HL-60/S4 treated with retinoic acid at 250 ng/mL for 4 days and 3 days (cell line): Measurements from ENCODE around the gene GABRR1.
"Not testable (repeated sequence)": the region's sequence is repeated elsewhere in the genome, so short reads cannot be mapped to it uniquely, and the experiment has no call there.

Experiments
- in situ Hi-C: fragments of 300-500 bp; cut with MboI; formaldehyde crosslinking; loops from 2 replicates; pipeline ENCODE4 v1.7.0; 2022; ENCODE audit warnings: low sequenced_read_pairs

The GABRR1 gene

GRCh38 chr6:89161326-89162046 lies 55.7 kb downstream of the GABRR1 start:
- in situ Hi-C loops = no loop called here

GRCh38 chr6:89160331-89161092 lies 56.6 kb downstream of the GABRR1 start:
- in situ Hi-C loops = no loop called here

GRCh38 chr6:89154131-89154530 lies 63.0 kb downstream of the GABRR1 start:
- in situ Hi-C loops = no loop called here

- in situ Hi-C loops = no loop called here
Observed at GRCh38 chr6:89148016-89148750, 69.0 kb downstream of the GABRR1 start.

DNA sequence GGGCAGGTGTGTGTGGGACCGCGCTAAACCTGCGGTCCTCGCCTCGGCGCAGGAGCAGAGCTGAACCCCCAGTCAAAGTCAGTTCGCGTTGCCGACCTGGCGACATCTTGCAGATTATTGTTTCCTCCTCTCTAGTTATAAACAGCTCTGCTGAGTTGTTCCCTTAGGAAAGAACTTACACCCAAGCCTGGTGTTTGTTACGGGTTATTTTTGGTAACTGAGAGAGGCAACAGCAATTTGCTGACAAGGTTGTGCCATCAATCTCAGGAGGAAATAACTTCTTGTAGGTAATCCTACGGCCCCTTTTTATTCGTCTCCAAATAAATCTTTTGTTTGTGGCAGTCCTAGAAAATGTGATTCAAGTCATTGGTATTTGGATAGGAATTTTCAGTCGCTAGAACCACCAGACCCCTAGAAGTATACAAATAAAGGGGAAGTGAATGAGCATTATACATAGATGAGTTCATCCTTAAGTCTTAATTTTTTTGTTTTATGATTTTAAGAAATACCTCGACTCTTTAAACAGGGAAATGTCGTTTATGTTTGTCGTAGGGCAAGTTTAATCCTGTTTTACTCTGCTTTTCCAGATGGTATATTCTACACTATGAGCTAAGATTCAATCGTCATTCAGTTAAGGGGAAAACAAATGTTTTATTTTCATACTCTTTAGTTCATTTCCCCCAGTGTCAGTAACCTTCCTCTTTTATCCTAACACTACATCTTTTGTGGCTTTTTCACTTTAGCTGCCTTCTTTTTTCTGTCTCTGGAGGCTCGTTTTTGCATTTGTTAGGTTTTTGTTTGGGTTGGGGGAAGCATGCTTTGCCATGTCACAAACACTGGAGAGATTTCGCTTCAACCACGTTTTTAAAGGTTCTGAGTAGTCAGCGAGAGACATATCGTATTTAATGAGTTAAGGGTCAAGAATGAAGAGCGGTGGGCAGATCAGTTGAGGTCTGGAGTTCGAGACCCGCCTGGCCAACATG lies 70.1 kb downstream of the GABRR1 start:
- in situ Hi-C loops = no loop called here

DNA sequence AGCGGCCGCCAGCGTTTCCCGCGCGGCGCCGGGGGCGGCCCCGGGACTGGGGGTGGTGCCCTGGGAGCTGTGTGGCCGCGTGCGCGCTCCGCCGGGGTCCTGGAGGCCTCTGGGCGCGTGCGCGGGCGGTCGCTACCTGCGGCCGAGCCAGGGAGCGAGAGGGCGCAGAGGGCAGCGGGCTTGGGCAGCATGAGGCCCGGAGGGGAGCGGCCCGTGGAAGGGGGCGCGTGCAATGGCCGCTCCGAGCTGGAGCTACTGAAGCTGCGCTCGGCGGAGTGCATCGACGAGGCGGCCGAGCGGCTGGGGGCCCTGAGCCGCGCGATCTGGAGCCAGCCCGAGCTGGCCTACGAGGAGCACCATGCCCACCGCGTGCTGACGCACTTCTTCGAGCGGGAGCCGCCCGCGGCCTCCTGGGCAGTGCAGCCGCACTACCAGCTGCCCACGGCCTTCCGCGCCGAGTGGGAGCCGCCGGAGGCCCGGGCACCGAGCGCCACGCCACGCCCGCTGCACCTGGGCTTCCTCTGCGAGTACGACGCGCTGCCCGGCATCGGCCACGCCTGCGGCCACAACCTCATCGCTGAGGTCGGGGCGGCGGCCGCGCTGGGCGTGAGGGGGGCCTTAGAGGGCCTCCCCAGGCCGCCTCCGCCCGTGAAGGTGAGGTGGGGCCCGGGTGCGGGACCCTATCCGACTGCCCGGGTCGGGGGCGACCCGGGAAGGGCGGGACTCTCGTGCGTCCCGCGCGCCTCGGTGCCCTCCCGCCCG lies 71.0 kb downstream of the GABRR1 start, which contains the start of gene PM20D2:
TSS of gene PM20D2 (plus strand) at position 100 of the 762 bp plus-strand sequence. CDS start at position 190, 90 bp downstream.
- in situ Hi-C loops = no loop called here

DNA sequence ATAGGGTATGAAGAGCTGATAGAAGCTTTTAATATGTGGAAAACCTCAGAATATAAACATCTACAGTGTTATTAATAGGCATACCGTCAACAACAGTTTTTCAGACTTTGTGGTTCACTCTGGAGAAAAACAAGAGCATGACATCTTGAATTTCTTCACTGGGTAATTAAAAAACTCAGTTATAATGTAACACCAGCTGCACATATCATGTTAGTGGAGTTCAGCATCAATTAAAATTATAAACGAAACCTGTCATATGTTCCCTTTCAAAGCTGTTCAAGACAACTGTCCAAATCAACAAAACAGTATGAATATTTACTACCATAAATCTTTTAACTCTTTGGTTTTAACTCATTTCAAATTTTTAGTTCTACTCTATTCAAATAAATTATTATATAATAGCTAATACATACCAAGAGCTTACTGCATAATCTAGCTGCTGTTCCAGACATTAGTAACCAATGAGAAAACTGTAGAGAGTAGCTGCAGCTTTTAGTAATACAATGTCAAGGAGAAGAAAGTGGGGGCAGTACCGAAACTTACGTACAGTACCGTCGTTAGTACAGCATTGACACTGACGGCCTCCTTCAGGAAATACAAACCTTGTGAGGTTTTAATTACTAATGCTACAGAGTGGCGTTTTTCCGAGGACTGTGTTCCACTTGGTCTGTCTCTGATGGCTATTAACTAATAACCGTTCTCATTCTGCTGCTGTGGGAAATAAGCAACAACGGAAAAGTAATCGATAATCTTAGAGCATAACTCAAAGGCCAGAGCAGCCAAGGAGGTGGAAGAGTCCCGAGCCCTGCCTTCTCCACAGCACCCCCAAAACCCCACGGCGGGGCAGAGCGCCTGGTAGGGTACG lies 71.8 kb downstream of the GABRR1 start:
- in situ Hi-C loops = no loop called here

DNA sequence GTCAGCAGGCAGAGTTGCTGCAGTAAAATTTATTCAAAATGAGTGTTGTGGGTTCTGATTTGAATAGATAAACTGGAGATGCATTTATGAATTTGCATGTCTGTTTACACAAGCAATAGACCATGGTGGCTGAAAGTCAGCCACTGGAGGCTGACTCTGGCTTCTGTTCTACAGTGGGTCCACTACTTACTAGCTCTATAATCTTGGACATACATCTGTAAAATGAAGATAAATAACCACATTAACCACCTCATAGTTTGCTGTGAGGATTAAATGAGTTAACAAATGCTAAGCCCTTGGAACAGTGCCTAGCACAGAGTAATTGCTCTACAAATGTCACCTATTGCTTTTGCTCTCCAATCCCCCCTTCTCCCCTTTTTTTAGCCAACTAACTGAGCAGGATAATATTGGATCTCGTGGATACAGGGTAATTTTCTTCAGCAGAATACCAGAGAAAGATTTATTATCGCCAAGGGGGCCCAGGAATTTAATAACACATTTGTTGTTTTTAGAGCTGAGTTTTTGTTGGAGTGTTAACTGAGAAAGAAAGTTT lies 72.7 kb downstream of the GABRR1 start:
- in situ Hi-C loops = no loop called here

GRCh38 chr6:89140347-89141156 lies 76.6 kb downstream of the GABRR1 start:
- in situ Hi-C loops = no loop called here

- in situ Hi-C loops = no loop called here
Observed at GRCh38 chr6:89139509-89140346, 77.4 kb downstream of the GABRR1 start.

DNA sequence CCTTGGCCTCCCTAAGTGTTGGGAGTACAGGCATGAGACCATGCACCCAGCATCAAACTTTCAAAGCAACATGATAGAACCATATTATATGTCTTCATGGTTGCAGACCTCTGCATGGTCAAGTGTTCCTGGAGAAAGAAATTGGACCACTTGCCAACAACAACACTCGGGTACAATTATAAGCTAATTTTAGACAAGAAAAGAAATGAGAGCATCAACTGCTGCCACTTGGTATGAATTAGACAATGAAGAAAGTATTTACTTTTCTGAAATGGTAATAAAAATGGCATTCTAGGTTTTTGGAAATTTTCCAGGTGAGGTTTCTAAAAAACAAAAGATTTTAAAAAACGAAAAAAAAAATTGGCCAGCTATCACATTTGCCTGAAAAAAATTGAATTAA lies 79.0 kb downstream of the GABRR1 start:
- in situ Hi-C loops = no loop called here

GRCh38 chr6:89134723-89135122 lies 82.4 kb downstream of the GABRR1 start:
- in situ Hi-C loops = no loop called here

DNA sequence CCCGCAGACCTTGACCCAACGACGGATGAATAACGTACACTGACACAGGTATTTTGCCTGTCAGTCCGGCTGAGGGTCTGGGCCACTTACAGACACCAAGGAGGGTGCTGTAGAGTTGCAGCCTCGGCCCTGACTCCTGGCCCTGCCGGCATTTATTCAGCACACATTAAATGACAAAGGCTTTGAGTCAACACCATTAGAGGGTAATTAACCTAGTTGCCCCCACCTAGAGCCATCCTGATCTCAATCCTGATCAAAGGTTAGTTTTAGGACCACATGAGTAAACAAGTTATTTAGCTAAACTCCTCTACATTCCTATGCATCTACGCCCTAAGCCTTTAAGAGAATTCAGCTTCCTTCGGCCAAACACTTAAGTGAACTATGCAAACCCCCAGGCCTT lies 83.2 kb downstream of the GABRR1 start:
- in situ Hi-C loops = no loop called here

DNA sequence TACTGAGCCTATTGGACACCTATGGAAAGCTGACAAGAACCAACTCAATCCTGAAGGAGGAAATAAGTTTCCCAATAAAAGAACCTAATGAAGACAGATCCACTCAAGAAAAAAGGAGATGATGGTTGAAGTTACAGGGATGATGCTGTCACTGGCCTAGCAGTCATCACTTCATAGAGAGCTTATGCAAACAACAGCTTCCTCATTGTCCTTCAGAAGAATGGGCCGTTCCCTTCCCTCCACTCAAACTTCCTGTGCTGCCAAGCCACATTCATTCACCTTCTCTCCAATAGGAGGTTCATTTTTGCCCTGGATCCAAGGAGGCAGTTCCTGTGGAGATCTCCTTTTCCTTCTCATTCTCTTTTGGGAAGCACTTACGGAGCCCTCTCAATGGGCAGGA lies 85.1 kb downstream of the GABRR1 start:
- in situ Hi-C loops = no loop called here

DNA sequence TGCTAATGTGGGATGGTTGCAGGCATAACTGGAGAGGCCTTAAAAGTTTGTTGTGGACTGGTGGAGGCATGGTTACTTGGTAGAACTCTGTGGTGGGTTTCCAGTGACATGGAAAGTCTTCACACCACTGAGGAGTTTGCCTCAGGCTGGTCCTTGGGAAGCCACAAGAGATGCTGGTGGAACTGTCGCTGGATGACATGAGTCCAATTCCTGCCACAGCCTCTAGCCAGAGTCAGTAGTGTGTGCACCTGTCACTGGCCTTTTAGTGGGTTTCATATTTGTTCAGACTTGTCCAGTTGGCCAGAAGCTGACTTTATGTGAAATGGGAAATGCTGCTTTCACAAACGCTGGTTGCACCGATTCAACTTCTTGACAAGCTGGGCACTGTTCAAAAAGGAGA lies 85.6 kb downstream of the GABRR1 start:
- in situ Hi-C loops = no loop called here

- in situ Hi-C loops = not testable (repeated sequence)
Observed at GRCh38 chr6:89128256-89128671, 88.9 kb downstream of the GABRR1 start.
